GM21360 (cell line): ENCODE measurements around the gene CAMK2G.

Source experiments
- ATAC-seq: cut with Tn5 transposase; IDR thresholded peaks from one replicate; pipeline ENCODE4 v1.9.1; 2021; ENCODE audit warnings: mild to moderate bottlenecking, moderate library complexity; ENCODE audit not compliant: unreplicated experiment

Gene CAMK2G

GRCh38 chr10:73816917-73817729 lies 57.2 kb downstream of the CAMK2G start:
- no peak for ATAC-seq

GRCh38 chr10:73815719-73816030 lies 58.7 kb downstream of the CAMK2G start:
- ATAC-seq, result no peak

GRCh38 chr10:73814896-73815718 lies 59.2 kb downstream of the CAMK2G start:
- ATAC-seq, result no peak

- no peak for ATAC-seq
Measured at GRCh38 chr10:73814276-73814895, 60.0 kb downstream of the CAMK2G start.

- ATAC-seq, result no peak
Measured at GRCh38 chr10:73813333-73813732, 61.0 kb downstream of the CAMK2G start.

- no peak for ATAC-seq
Measured at GRCh38 chr10:73812657-73813056, 61.7 kb downstream of the CAMK2G start.

- peak; percentile 29 for ATAC-seq
Measured at GRCh38 chr10:73810735-73811465, 63.5 kb downstream of the CAMK2G start.

GRCh38 chr10:73810358-73810734 lies 64.0 kb downstream of the CAMK2G start:
- no peak for ATAC-seq

GRCh38 chr10:73809061-73809818 lies 65.1 kb downstream of the CAMK2G start:
- no peak for ATAC-seq

- no peak for ATAC-seq
Measured at GRCh38 chr10:73808021-73808815, 66.1 kb downstream of the CAMK2G start.

GRCh38 chr10:73807471-73807870 lies 66.9 kb downstream of the CAMK2G start:
- no peak for ATAC-seq

GRCh38 chr10:73806176-73806950 lies 68.0 kb downstream of the CAMK2G start:
- ATAC-seq, result no peak

- ATAC-seq, result peak; percentile 52
Measured at GRCh38 chr10:73803680-73804286, 70.6 kb downstream of the CAMK2G start.

GRCh38 chr10:73802276-73802991 lies 71.9 kb downstream of the CAMK2G start:
- ATAC-seq, result no peak

GRCh38 chr10:73801253-73801590 lies 73.1 kb downstream of the CAMK2G start:
- ATAC-seq, result no peak

- no peak for ATAC-seq
Measured at GRCh38 chr10:73800560-73801252, 73.6 kb downstream of the CAMK2G start.

- no peak for ATAC-seq
Measured at GRCh38 chr10:73799899-73800559, 74.3 kb downstream of the CAMK2G start.
